Testis (tissue), 2 donors: ENCODE data around the gene TFCP2L1.

Experiments used
- POLR2A ChIP-seq: fragments of 450-650 bp; IDR thresholded peaks from one replicate; pipeline ENCODE4 v1.6.1; 2017; ENCODE audit warnings: antibody characterized with exemption, mild to moderate bottlenecking, moderate library complexity
- TF ChIP-seq, protein P1 (sequence below), 3 experiments: fragments of 450-650 bp in 2 of 3; fragments of 200-600 bp in 1 of 3; sonication (generic) in 1 of 3; IDR thresholded peaks; one replicate each; pipeline ENCODE4 v1.5.1; 2016 to 2019; ENCODE audit warnings: antibody characterized with exemption in 3 of 3, mild to moderate bottlenecking in 2 of 3, moderate library complexity in 1 of 3

DNA sequence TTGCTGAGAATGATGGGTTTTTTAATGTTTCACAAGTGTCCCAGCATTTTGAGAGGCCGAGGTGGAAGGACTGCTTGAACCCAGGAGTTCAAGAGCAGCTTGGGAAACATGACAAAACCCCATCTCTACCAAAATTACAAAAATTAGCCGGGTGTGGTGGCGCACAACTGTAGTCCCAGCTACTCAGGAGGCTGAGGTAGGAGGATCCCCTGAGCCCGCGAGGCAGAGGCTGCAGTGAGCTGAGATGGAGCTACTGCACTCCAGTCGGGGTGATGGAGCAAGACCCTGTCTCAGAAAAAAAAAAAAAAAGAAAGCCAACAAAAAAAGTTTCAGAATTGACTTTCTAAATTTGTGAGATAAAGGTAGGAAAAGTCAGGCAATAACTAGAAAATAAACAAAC, 8.7 kb downstream of the TFCP2L1 start:
- TF ChIP-seq POLR2A, result no peak
- TF ChIP-seq, protein P1, sequence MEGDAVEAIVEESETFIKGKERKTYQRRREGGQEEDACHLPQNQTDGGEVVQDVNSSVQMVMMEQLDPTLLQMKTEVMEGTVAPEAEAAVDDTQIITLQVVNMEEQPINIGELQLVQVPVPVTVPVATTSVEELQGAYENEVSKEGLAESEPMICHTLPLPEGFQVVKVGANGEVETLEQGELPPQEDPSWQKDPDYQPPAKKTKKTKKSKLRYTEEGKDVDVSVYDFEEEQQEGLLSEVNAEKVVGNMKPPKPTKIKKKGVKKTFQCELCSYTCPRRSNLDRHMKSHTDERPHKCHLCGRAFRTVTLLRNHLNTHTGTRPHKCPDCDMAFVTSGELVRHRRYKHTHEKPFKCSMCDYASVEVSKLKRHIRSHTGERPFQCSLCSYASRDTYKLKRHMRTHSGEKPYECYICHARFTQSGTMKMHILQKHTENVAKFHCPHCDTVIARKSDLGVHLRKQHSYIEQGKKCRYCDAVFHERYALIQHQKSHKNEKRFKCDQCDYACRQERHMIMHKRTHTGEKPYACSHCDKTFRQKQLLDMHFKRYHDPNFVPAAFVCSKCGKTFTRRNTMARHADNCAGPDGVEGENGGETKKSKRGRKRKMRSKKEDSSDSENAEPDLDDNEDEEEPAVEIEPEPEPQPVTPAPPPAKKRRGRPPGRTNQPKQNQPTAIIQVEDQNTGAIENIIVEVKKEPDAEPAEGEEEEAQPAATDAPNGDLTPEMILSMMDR (IDR thresholded peaks at IDR 0.05), result no peak
